ENCODE data around the gene RASSF8.

RASSF8 gene

DNA sequence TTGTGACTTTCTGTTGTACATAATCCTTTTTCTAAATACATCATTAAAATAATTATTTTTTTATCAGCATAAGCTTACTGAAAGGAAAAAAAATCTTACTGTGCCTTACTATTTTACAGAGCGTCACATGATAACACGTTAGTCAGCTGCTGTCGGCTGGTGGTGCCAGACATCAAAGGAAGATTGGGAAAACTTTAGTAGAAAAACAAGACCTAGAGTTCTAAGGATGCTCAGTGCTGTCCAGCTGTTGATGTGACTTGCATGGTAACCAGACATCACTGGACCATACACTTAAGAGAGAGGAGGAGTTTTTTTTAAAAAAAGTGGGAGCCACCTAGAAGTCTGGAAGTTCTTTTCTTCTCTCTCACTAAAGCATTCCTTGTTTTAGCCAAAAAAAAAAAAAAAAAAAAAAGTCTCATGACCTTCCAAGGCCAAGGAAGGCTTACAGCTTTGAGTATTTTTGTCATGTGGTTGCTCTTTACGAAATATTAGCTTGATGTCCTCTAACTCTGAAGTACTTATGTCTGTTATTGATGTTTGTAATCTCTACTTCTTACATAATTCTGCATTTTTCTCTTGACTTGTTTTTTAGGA is 4.5 kb downstream of the RASSF8 start:
- H3K27me3 ChIP-seq (ENCODE audit: insufficient read depth, low read length, poor library complexity, severe bottlenecking) = no peaks in the 10 kb centered on the region
- TF ChIP-seq, protein P1, sequence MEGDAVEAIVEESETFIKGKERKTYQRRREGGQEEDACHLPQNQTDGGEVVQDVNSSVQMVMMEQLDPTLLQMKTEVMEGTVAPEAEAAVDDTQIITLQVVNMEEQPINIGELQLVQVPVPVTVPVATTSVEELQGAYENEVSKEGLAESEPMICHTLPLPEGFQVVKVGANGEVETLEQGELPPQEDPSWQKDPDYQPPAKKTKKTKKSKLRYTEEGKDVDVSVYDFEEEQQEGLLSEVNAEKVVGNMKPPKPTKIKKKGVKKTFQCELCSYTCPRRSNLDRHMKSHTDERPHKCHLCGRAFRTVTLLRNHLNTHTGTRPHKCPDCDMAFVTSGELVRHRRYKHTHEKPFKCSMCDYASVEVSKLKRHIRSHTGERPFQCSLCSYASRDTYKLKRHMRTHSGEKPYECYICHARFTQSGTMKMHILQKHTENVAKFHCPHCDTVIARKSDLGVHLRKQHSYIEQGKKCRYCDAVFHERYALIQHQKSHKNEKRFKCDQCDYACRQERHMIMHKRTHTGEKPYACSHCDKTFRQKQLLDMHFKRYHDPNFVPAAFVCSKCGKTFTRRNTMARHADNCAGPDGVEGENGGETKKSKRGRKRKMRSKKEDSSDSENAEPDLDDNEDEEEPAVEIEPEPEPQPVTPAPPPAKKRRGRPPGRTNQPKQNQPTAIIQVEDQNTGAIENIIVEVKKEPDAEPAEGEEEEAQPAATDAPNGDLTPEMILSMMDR (conservative IDR thresholded peaks at IDR 0.05; ENCODE audit: low read length) = no peak
- TF ChIP-seq EZH2phosphoT487 (IDR thresholded peaks at IDR 0.05; ENCODE audit: borderline replicate concordance) = no peak
- H3K9me2 ChIP-seq (replicated peaks; ENCODE audit: low read depth, low read length) = no peaks in the 10 kb centered on the region
- H3K36me3 ChIP-seq (ENCODE audit: insufficient read depth, low read length) = no peaks in the 10 kb centered on the region
- H3K79me2 ChIP-seq (ENCODE audit: insufficient read depth, low read length) = peaks cover 26% of the 10 kb centered on the region
- H3F3A ChIP-seq (ENCODE audit: low read depth) = no peaks in the 10 kb centered on the region
- peaks cover 24% of the 10 kb centered on the region for H3K4me1 ChIP-seq (ENCODE audit: insufficient read depth, low read length, poor library complexity, severe bottlenecking)
- peaks cover 3% of the 10 kb centered on the region for H4K20me1 ChIP-seq (ENCODE audit: insufficient read depth, low read length, poor library complexity, severe bottlenecking)
- no peak overlapping the region for H3K9ac ChIP-seq (ENCODE audit: low read depth, low read length, poor library complexity, severe bottlenecking)
- no peaks in the 10 kb centered on the region for H3K9me3 ChIP-seq (ENCODE audit: insufficient read depth, low read depth, low read length)
- peak overlapping the region; percentile 14 for H3K4me2 ChIP-seq (ENCODE audit: low read depth, low read length, poor library complexity, severe bottlenecking)
- H2AFZ ChIP-seq (ENCODE audit: low read length) = no peak overlapping the region
- H3K4me3 ChIP-seq (ENCODE audit: low read length, poor library complexity, severe bottlenecking) = no peak overlapping the region

DNA sequence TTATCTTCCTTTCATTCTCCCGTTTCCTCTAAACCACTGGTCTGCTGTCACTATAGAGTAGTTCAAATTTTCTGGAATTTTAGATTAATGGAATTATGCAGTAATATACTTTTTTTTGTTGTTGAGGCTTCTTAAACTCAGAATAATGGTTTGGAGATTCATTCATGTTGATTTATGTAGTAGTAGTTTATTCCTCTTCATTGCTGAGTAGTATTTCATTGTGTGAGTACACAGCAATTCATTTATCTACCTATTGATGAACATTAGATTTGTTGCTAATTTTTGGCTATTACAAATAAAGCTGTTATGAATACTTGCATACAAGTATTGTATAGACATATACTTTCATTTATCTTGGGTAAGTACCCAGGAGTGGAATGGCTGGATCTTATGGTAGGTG is 7.2 kb downstream of the RASSF8 start:
- Histone ChIP-seq H3K4me3 (ENCODE audit: low read length, poor library complexity, severe bottlenecking) (no peak overlapping the region), H3K4me2 (ENCODE audit: low read depth, low read length, poor library complexity, severe bottlenecking) (no peak overlapping the region), H2AFZ (ENCODE audit: low read length) (no peak overlapping the region), H3K9me2 (replicated peaks; ENCODE audit: low read depth, low read length) (no peaks in the 10 kb centered on the region), H3F3A (ENCODE audit: low read depth) (no peaks in the 10 kb centered on the region), H3K9me3 (ENCODE audit: insufficient read depth, low read depth, low read length) (no peaks in the 10 kb centered on the region), H3K9ac (ENCODE audit: low read depth, low read length, poor library complexity, severe bottlenecking) (no peak overlapping the region), H3K27me3 (ENCODE audit: insufficient read depth, low read length, poor library complexity, severe bottlenecking) (no peaks in the 10 kb centered on the region), H3K4me1 (ENCODE audit: insufficient read depth, low read length, poor library complexity, severe bottlenecking) (peaks cover 9% of the 10 kb centered on the region), H4K20me1 (ENCODE audit: insufficient read depth, low read length, poor library complexity, severe bottlenecking) (no peaks in the 10 kb centered on the region), H3K79me2 (ENCODE audit: insufficient read depth, low read length) (peaks cover 20% of the 10 kb centered on the region), H3K36me3 (ENCODE audit: insufficient read depth, low read length) (no peaks in the 10 kb centered on the region)
- TF ChIP-seq, protein P1 (conservative IDR thresholded peaks at IDR 0.05; ENCODE audit: low read length) = no peak
- TF ChIP-seq EZH2phosphoT487 (IDR thresholded peaks at IDR 0.05; ENCODE audit: borderline replicate concordance) = no peak

DNA sequence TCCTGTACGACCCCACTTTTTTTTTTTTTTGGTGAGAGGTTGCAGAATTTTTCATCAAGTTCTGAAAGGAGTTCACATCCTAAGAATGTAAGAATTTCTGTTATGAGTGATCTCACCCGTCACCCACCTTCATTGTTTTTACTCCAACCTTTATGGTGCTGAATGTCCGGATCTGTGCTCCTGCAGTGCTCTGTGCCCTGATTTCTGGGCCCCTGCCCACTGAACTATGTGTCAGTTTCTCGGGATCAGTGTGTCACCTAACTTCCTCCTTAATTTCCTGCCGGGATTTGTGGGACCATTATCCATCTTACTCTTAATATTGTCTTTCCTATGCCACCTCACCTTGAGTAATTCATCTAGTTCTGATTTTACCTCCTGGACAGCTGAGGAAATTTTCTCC is 11.6 kb downstream of the RASSF8 start:
- no peak for TF ChIP-seq EZH2phosphoT487 (IDR thresholded peaks at IDR 0.05; ENCODE audit: borderline replicate concordance)
- TF ChIP-seq, protein P1 (conservative IDR thresholded peaks at IDR 0.05; ENCODE audit: low read length) = no peak
- Histone ChIP-seq H3K27me3 (ENCODE audit: insufficient read depth, low read length, poor library complexity, severe bottlenecking) (no peaks in the 10 kb centered on the region), H3K9me3 (ENCODE audit: insufficient read depth, low read depth, low read length) (no peaks in the 10 kb centered on the region), H3K4me2 (ENCODE audit: low read depth, low read length, poor library complexity, severe bottlenecking) (no peak overlapping the region), H3K36me3 (ENCODE audit: insufficient read depth, low read length) (no peaks in the 10 kb centered on the region), H3K4me1 (ENCODE audit: insufficient read depth, low read length, poor library complexity, severe bottlenecking) (no peaks in the 10 kb centered on the region), H3K9me2 (replicated peaks; ENCODE audit: low read depth, low read length) (no peaks in the 10 kb centered on the region), H3F3A (ENCODE audit: low read depth) (no peaks in the 10 kb centered on the region), H2AFZ (ENCODE audit: low read length) (no peak overlapping the region), H3K4me3 (ENCODE audit: low read length, poor library complexity, severe bottlenecking) (no peak overlapping the region), H3K79me2 (ENCODE audit: insufficient read depth, low read length) (peaks cover 14% of the 10 kb centered on the region), H4K20me1 (ENCODE audit: insufficient read depth, low read length, poor library complexity, severe bottlenecking) (no peaks in the 10 kb centered on the region), H3K9ac (ENCODE audit: low read depth, low read length, poor library complexity, severe bottlenecking) (no peak overlapping the region)

Data from Loucy (cell line).